BLaER1 treated with 17β-estradiol and CSF1 and Interleukin-3, amounts not matched to agents 10 nM and 100 nM (cell line): Measurements from ENCODE around the gene SMPD2.

Experiments
- H3K27ac ChIP-seq, 11 experiments: shearing (Covaris generic); formaldehyde crosslinking; 2 replicates each; pipeline ENCODE4 v1.8.1; 2022
- H3K27me3 ChIP-seq, 11 experiments: shearing (Covaris generic); formaldehyde crosslinking; 2 replicates each; pipeline ENCODE4 v1.8.1; 2022
- H3K36me3 ChIP-seq, 11 experiments: shearing (Covaris generic); formaldehyde crosslinking; 2 replicates each; pipeline ENCODE4 v1.8.1; 2022
- H3K4me1 ChIP-seq, 10 experiments: shearing (Covaris generic); formaldehyde crosslinking; 2 replicates each; pipeline ENCODE4 v1.8.1; 2022
- H3K4me2 ChIP-seq, 11 experiments: shearing (Covaris generic); formaldehyde crosslinking; 2 replicates each; pipeline ENCODE4 v1.8.1; 2022
- H3K4me3 ChIP-seq, 10 experiments: shearing (Covaris generic); formaldehyde crosslinking; 2 replicates each; pipeline ENCODE4 v1.8.1; 2022
- H3K9ac ChIP-seq, 11 experiments: shearing (Covaris generic); formaldehyde crosslinking; 2 replicates each; pipeline ENCODE4 v1.8.1; 2022
- H3K9me3 ChIP-seq, 11 experiments: shearing (Covaris generic); formaldehyde crosslinking; replicated peaks in 1 of 11; 2 replicates each; pipeline ENCODE4 v1.8.1; 2022
- H4K20me1 ChIP-seq, 11 experiments: shearing (Covaris generic); formaldehyde crosslinking; 2 replicates each; pipeline ENCODE4 v1.8.1; 2022
- Cebpa-rat ChIP-seq, 11 experiments: shearing (Covaris generic); IDR thresholded peaks; 2 replicates each; pipeline ENCODE4 v1.8.1; 2022

The SMPD2 gene

GRCh38 chr6:109420751-109421150 is 19.8 kb upstream of the SMPD2 start:
- no peaks in the 10 kb centered on the region for H3K27me3 ChIP-seq
- no peak for TF ChIP-seq Cebpa-rat (IDR thresholded peaks at IDR 0.05)
- H3K9ac ChIP-seq: no peak overlapping the region
- no peak overlapping the region for H3K27ac ChIP-seq
- no peaks in the 10 kb centered on the region for H4K20me1 ChIP-seq
- H3K36me3 ChIP-seq: no peaks in the 10 kb centered on the region
- no peak overlapping the region for H3K4me3 ChIP-seq
- H3K4me1 ChIP-seq: peaks cover 5 to 30% (median 23%) of the 10 kb centered on the region in 10 experiments; a peak in 18 of 20 replicates
- peak overlapping the region in 5 of 11 experiments; percentile 2 to 35 (median 10); a peak in 3 of 22 replicates for H3K4me2 ChIP-seq
- no peaks in the 10 kb centered on the region for H3K9me3 ChIP-seq

- no peak overlapping the region for H3K9ac ChIP-seq
- H3K9me3 ChIP-seq: no peaks in the 10 kb centered on the region
- no peak overlapping the region for H3K27ac ChIP-seq
- peak overlapping the region in 1 of 11 experiments; percentile 2; a peak in 1 of 22 replicates for H3K4me2 ChIP-seq
- no peak overlapping the region for H3K4me3 ChIP-seq
- no peak for TF ChIP-seq Cebpa-rat (IDR thresholded peaks at IDR 0.05)
- H4K20me1 ChIP-seq: no peaks in the 10 kb centered on the region
- no peaks in the 10 kb centered on the region for H3K27me3 ChIP-seq
- H3K36me3 ChIP-seq: no peaks in the 10 kb centered on the region
- peaks cover 5 to 30% (median 23%) of the 10 kb centered on the region in 10 experiments; a peak in 18 of 20 replicates for H3K4me1 ChIP-seq
These were observed 19.3 kb upstream of the SMPD2 start for GRCh38 chr6:109421184-109421583.

- Histone ChIP-seq H4K20me1 (no peaks in the 10 kb centered on the region), H3K4me2 (peak overlapping the region in 8 of 11 experiments; percentile 17 to 81 (median 69); a peak in 14 of 22 replicates), H3K9me3 (no peaks in the 10 kb centered on the region), H3K27me3 (no peaks in the 10 kb centered on the region), H3K4me3 (no peak overlapping the region), H3K9ac (no peak overlapping the region), H3K4me1 (peaks cover 5 to 30% (median 23%) of the 10 kb centered on the region in 10 experiments; a peak in 18 of 20 replicates), H3K36me3 (no peaks in the 10 kb centered on the region), H3K27ac (0 out of 22 replicates have a peak overlapping the region, but pooled peaks of 1 of the 11 experiments have one; percentile 3)
- TF ChIP-seq Cebpa-rat (IDR thresholded peaks at IDR 0.05): no peak
These were observed 15.6 kb upstream of the SMPD2 start for GRCh38 chr6:109424946-109425345.

- H3K4me2 ChIP-seq: no peak overlapping the region
- H3K36me3 ChIP-seq: no peaks in the 10 kb centered on the region
- H3K27me3 ChIP-seq: no peaks in the 10 kb centered on the region
- no peak overlapping the region for H3K9ac ChIP-seq
- no peak overlapping the region for H3K27ac ChIP-seq
- peaks cover under 1 to 30% (median 22%) of the 10 kb centered on the region in 10 experiments; a peak in 18 of 20 replicates for H3K4me1 ChIP-seq
- peak in 1 of 11 experiments; percentile 42; a peak in 1 of 22 replicates for TF ChIP-seq Cebpa-rat (IDR thresholded peaks at IDR 0.05)
- no peak overlapping the region for H3K4me3 ChIP-seq
- H4K20me1 ChIP-seq: no peaks in the 10 kb centered on the region
- no peaks in the 10 kb centered on the region for H3K9me3 ChIP-seq
These were observed 11.5 kb upstream of the SMPD2 start for GRCh38 chr6:109428889-109429477.

- Histone ChIP-seq H3K27ac (no peak overlapping the region), H3K9me3 (no peaks in the 10 kb centered on the region), H3K4me3 (no peak overlapping the region), H3K27me3 (no peaks in the 10 kb centered on the region), H3K9ac (no peak overlapping the region), H4K20me1 (no peaks in the 10 kb centered on the region), H3K4me1 (peaks cover 6 to 30% (median 20%) of the 10 kb centered on the region in 10 experiments; a peak in 19 of 20 replicates), H3K4me2 (no peak overlapping the region), H3K36me3 (no peaks in the 10 kb centered on the region)
- TF ChIP-seq Cebpa-rat (IDR thresholded peaks at IDR 0.05): no peak
These were observed 11.0 kb upstream of the SMPD2 start for GRCh38 chr6:109429496-109429895.

- H3K4me1 ChIP-seq: peaks cover 12 to 28% (median 21%) of the 10 kb centered on the region in 10 experiments; a peak in 19 of 20 replicates
- H3K9me3 ChIP-seq: no peaks in the 10 kb centered on the region
- no peak for TF ChIP-seq Cebpa-rat (IDR thresholded peaks at IDR 0.05)
- no peaks in the 10 kb centered on the region for H4K20me1 ChIP-seq
- peak overlapping the region in 8 of 11 experiments; percentile 6 to 46 (median 36); a peak in 12 of 22 replicates for H3K4me2 ChIP-seq
- peaks cover 0 to 4% (median 0%) of the 10 kb centered on the region in 11 experiments; a peak in 2 of 22 replicates for H3K27me3 ChIP-seq
- no peak overlapping the region for H3K4me3 ChIP-seq
- H3K36me3 ChIP-seq: no peaks in the 10 kb centered on the region
- H3K9ac ChIP-seq: no peak overlapping the region
- no peak overlapping the region for H3K27ac ChIP-seq
These were observed 6.1 kb upstream of the SMPD2 start for GRCh38 chr6:109434456-109434855.

GRCh38 chr6:109436041-109436440 is 4.5 kb upstream of the SMPD2 start:
- Histone ChIP-seq H3K36me3 (no peaks in the 10 kb centered on the region), H3K27me3 (peaks cover 0 to 8% (median 0%) of the 10 kb centered on the region in 11 experiments; a peak in 3 of 22 replicates), H3K27ac (no peak overlapping the region), H3K9ac (no peak overlapping the region), H3K9me3 (no peaks in the 10 kb centered on the region), H3K4me2 (peak overlapping the region in 2 of 11 experiments; percentile 11 to 24; a peak in 3 of 22 replicates), H3K4me1 (peaks cover 19 to 36% (median 28%) of the 10 kb centered on the region in 10 experiments), H4K20me1 (peaks cover 0 to under 1% (median 0%) of the 10 kb centered on the region in 11 experiments; a peak in 1 of 22 replicates), H3K4me3 (no peak overlapping the region)
- no peak for TF ChIP-seq Cebpa-rat (IDR thresholded peaks at IDR 0.05)

- Histone ChIP-seq H3K27ac (peak overlapping the region; percentile 88 to 97 (median 94)), H3K27me3 (peaks cover 0 to 8% (median 0%) of the 10 kb centered on the region in 11 experiments; a peak in 3 of 22 replicates), H3K4me2 (peak overlapping the region; percentile 87 to 99 (median 97)), H4K20me1 (peaks cover 8 to 52% (median 47%) of the 10 kb centered on the region in 11 experiments; a peak in 16 of 22 replicates), H3K9me3 (no peaks in the 10 kb centered on the region), H3K4me3 (peak overlapping the region; percentile 73 to 97 (median 84)), H3K4me1 (peaks cover 32 to 50% (median 38%) of the 10 kb centered on the region in 10 experiments), H3K9ac (peak overlapping the region; percentile 87 to 98 (median 96)), H3K36me3 (peaks cover 38 to 44% (median 43%) of the 10 kb centered on the region in 11 experiments)
- no peak for TF ChIP-seq Cebpa-rat (IDR thresholded peaks at IDR 0.05)
These were observed 719 bp downstream of the SMPD2 start for GRCh38 chr6:109441069-109441816.
